Measurements from ENCODE around the gene CLRN3. TPM values are rescaled to one million over a fixed set of nuclear protein-coding genes. Genes with fewer than 3 reads are reported as not detected.

The CLRN3 gene
- total RNA-seq, 4 donors from 2014 or later = 0.27 TPM; not detected in 3

DNA sequence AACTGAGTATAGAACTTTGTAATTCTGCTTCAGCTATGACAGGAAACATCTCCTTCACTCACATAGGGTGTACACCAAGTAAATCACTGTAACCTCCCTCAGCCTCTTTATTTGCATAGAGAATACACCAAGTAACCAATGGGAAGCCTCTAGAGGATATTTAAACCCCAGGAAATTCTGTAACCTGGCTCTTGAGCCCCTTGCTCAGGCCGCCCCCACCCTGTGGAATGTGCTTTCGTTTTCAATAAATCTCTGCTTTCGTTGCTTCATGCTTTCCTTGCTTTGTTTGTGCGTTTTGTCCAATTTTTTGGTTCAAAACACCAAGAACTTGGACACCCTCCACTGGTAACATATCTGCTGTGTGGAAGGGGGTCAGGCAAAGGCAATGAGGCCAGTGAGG, 60.2 kb downstream of the CLRN3 start:
- no peak overlapping the region for H3K27ac ChIP-seq
- no peaks in the 10 kb centered on the region for H3K27me3 ChIP-seq
- no peak for ATAC-seq
- in situ Hi-C loops (cut with MboI; ENCODE audit: low sequenced_read_pairs in 4 of 4) (no loop called here), intact Hi-C loops (cut with DNase I; ENCODE audit: low total_unique reads) (no loop called here)
- no peaks in the 10 kb centered on the region for H3K36me3 ChIP-seq
- no peak overlapping the region for H3K4me3 ChIP-seq
- no peak for DNase-seq
- H3K9me3 ChIP-seq = no peaks in the 10 kb centered on the region
- TF ChIP-seq, protein P1, sequence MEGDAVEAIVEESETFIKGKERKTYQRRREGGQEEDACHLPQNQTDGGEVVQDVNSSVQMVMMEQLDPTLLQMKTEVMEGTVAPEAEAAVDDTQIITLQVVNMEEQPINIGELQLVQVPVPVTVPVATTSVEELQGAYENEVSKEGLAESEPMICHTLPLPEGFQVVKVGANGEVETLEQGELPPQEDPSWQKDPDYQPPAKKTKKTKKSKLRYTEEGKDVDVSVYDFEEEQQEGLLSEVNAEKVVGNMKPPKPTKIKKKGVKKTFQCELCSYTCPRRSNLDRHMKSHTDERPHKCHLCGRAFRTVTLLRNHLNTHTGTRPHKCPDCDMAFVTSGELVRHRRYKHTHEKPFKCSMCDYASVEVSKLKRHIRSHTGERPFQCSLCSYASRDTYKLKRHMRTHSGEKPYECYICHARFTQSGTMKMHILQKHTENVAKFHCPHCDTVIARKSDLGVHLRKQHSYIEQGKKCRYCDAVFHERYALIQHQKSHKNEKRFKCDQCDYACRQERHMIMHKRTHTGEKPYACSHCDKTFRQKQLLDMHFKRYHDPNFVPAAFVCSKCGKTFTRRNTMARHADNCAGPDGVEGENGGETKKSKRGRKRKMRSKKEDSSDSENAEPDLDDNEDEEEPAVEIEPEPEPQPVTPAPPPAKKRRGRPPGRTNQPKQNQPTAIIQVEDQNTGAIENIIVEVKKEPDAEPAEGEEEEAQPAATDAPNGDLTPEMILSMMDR (IDR thresholded peaks at IDR 0.05 in 4 of 5, conservative IDR thresholded peaks at IDR 0.05 in 1 of 5) = no peak
- TF ChIP-seq POLR2A (IDR thresholded peaks at IDR 0.05) = no peak
- H3K4me1 ChIP-seq = no peaks in the 10 kb centered on the region

DNA sequence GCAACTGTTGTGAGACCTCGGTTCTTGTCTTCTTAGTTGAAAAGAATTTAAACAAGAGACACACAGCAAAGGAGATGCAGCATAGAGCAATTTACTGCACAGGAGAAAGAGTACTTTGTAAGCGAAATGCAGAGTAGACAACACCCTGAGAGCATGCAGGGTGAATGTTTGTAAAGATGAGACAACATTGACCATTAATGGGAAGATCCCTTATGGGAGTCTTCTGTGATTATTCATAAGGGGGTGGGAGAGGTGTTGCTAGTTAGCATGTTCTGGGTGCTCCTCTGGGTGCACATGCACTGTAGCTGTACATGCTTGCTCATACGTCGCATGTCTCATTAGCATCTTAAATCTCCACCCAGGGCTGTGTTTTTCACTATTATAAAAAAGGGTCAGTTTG, 62.3 kb downstream of the CLRN3 start:
- in situ Hi-C loops (cut with MboI; ENCODE audit: low sequenced_read_pairs in 4 of 4) = no loop called here
- ATAC-seq (no peak), DNase-seq (no peak)

More for the DNA sequence above, 62.3 kb downstream of the CLRN3 start:
- Histone ChIP-seq H3K27ac (no peak overlapping the region), H3K27me3 (no peaks in the 10 kb centered on the region), H3K4me3 (no peak overlapping the region), H3K4me1 (no peaks in the 10 kb centered on the region), H3K9me3 (no peaks in the 10 kb centered on the region), H3K36me3 (no peaks in the 10 kb centered on the region)
- no peak for TF ChIP-seq POLR2A (IDR thresholded peaks at IDR 0.05)
- TF ChIP-seq, protein P1 (IDR thresholded peaks at IDR 0.05 in 4 of 5, conservative IDR thresholded peaks at IDR 0.05 in 1 of 5) = no peak
- intact Hi-C loops (cut with DNase I; ENCODE audit: low total_unique reads) = no loop called here

Other genes starting within 250 kb of the CLRN3 start
- under 1 TPM in 1 of 4 donors, not detected in 3; 0.07 TPM for gene FOXI2, start 155.8 kb downstream of the CLRN3 start, total RNA-seq
- 1 to 10 TPM in 3 of 4 donors, under 1 TPM in 1; 0.97 to 2.2 (median 1.6) TPM for gene PTPRE, start 14.2 kb upstream of the CLRN3 start, total RNA-seq
- gene MKI67, start 233.5 kb upstream of the CLRN3 start, total RNA-seq = 1 to 10 TPM in 1 of 4 donors, under 1 TPM in 2, not detected in 1; 0.25 to 1.4 (median 0.65) TPM

Data from gastrocnemius medialis (tissue), 4 donors.